Islet precursor cell (in vitro differentiated cells): ENCODE data around the gene NLRX1.
"Not testable (repeated sequence)": the region's sequence is repeated elsewhere in the genome, so short reads cannot be mapped to it uniquely, and the experiment has no call there.

ENCODE experiments used
- DNase-seq: peaks from one replicate; pipeline ENCODE4 v3.0.0-alpha.2; 2018

NLRX1 gene

GRCh38 chr11:119209186-119209585 is 40.7 kb downstream of the NLRX1 start:
- DNase-seq, result no peak

- no peak for DNase-seq
Measured at GRCh38 chr11:119210050-119210449, 41.5 kb downstream of the NLRX1 start.

GRCh38 chr11:119218141-119218878 is 49.8 kb downstream of the NLRX1 start:
- no peak for DNase-seq

- no peak for DNase-seq
Measured at GRCh38 chr11:119222308-119222707, 53.8 kb downstream of the NLRX1 start.

- DNase-seq, result no peak
Measured at GRCh38 chr11:119222891-119223290, 54.4 kb downstream of the NLRX1 start.

- no peak for DNase-seq
Measured at GRCh38 chr11:119223856-119224255, 55.3 kb downstream of the NLRX1 start.

- DNase-seq, result not testable (repeated sequence)
Measured at GRCh38 chr11:119228535-119229287, 60.2 kb downstream of the NLRX1 start.

GRCh38 chr11:119229288-119229672 is 60.8 kb downstream of the NLRX1 start:
- no peak for DNase-seq

- no peak for DNase-seq
Measured at GRCh38 chr11:119229741-119230140, 61.2 kb downstream of the NLRX1 start.
